Measurements from ENCODE around the gene CCDC102B.
"Not testable (repeated sequence)": the region's sequence is repeated elsewhere in the genome, so short reads cannot be mapped to it uniquely, and the experiment has no call there.

CCDC102B gene

GRCh38 chr18:68861365-68861764 is 63.5 kb downstream of the CCDC102B start:
- no peaks in the 10 kb centered on the region for H3K36me3 ChIP-seq (ENCODE audit: control insufficient read depth, insufficient read depth, low read length)
- H3K27me3 ChIP-seq (ENCODE audit: control insufficient read depth, insufficient read depth, low read length), result no peaks in the 10 kb centered on the region
- H3K9ac ChIP-seq (ENCODE audit: low read length), result no peak overlapping the region
- no peaks in the 10 kb centered on the region for H3K9me3 ChIP-seq (ENCODE audit: control insufficient read depth, low read length)
- H3K4me3 ChIP-seq (ENCODE audit: low read length), result no peak overlapping the region
- H3K4me1 ChIP-seq (ENCODE audit: control insufficient read depth, insufficient read depth, low read length), result no peaks in the 10 kb centered on the region

GRCh38 chr18:68865021-68865420 is 67.1 kb downstream of the CCDC102B start:
- H3K36me3 ChIP-seq (ENCODE audit: control insufficient read depth, insufficient read depth, low read length), result no peaks in the 10 kb centered on the region
- no peaks in the 10 kb centered on the region for H3K9me3 ChIP-seq (ENCODE audit: control insufficient read depth, low read length)
- no peaks in the 10 kb centered on the region for H3K27me3 ChIP-seq (ENCODE audit: control insufficient read depth, insufficient read depth, low read length)
- no peaks in the 10 kb centered on the region for H3K4me1 ChIP-seq (ENCODE audit: control insufficient read depth, insufficient read depth, low read length)
- no peak overlapping the region for H3K4me3 ChIP-seq (ENCODE audit: low read length)
- H3K9ac ChIP-seq (ENCODE audit: low read length), result no peak overlapping the region

GRCh38 chr18:68865503-68865902 is 67.6 kb downstream of the CCDC102B start:
- Histone ChIP-seq H3K27me3 (ENCODE audit: control insufficient read depth, insufficient read depth, low read length) (no peaks in the 10 kb centered on the region), H3K4me3 (ENCODE audit: low read length) (no peak overlapping the region), H3K36me3 (ENCODE audit: control insufficient read depth, insufficient read depth, low read length) (no peaks in the 10 kb centered on the region), H3K9ac (ENCODE audit: low read length) (no peak overlapping the region), H3K4me1 (ENCODE audit: control insufficient read depth, insufficient read depth, low read length) (no peaks in the 10 kb centered on the region), H3K9me3 (ENCODE audit: control insufficient read depth, low read length) (no peaks in the 10 kb centered on the region)

GRCh38 chr18:68873003-68873402 is 75.1 kb downstream of the CCDC102B start:
- H3K4me1 ChIP-seq (ENCODE audit: control insufficient read depth, insufficient read depth, low read length), result no peaks in the 10 kb centered on the region
- no peaks in the 10 kb centered on the region for H3K36me3 ChIP-seq (ENCODE audit: control insufficient read depth, insufficient read depth, low read length)
- H3K27me3 ChIP-seq (ENCODE audit: control insufficient read depth, insufficient read depth, low read length), result no peaks in the 10 kb centered on the region
- no peak overlapping the region for H3K9ac ChIP-seq (ENCODE audit: low read length)
- H3K9me3 ChIP-seq (ENCODE audit: control insufficient read depth, low read length), result no peaks in the 10 kb centered on the region
- no peak overlapping the region for H3K4me3 ChIP-seq (ENCODE audit: low read length)

GRCh38 chr18:68874361-68874760 is 76.5 kb downstream of the CCDC102B start:
- no peaks in the 10 kb centered on the region for H3K4me1 ChIP-seq (ENCODE audit: control insufficient read depth, insufficient read depth, low read length)
- H3K9ac ChIP-seq (ENCODE audit: low read length), result no peak overlapping the region
- H3K36me3 ChIP-seq (ENCODE audit: control insufficient read depth, insufficient read depth, low read length), result no peaks in the 10 kb centered on the region
- H3K9me3 ChIP-seq (ENCODE audit: control insufficient read depth, low read length), result no peaks in the 10 kb centered on the region
- no peak overlapping the region for H3K4me3 ChIP-seq (ENCODE audit: low read length)
- no peaks in the 10 kb centered on the region for H3K27me3 ChIP-seq (ENCODE audit: control insufficient read depth, insufficient read depth, low read length)

GRCh38 chr18:68879947-68880346 is 82.1 kb downstream of the CCDC102B start:
- not testable (repeated sequence) for H3K4me3 ChIP-seq (ENCODE audit: low read length); H3K9ac ChIP-seq (ENCODE audit: low read length); H3K4me1 ChIP-seq (ENCODE audit: control insufficient read depth, insufficient read depth, low read length); H3K36me3 ChIP-seq (ENCODE audit: control insufficient read depth, insufficient read depth, low read length); H3K9me3 ChIP-seq (ENCODE audit: control insufficient read depth, low read length); H3K27me3 ChIP-seq (ENCODE audit: control insufficient read depth, insufficient read depth, low read length)

GRCh38 chr18:68887410-68887809 is 89.5 kb downstream of the CCDC102B start:
- H3K36me3 ChIP-seq (ENCODE audit: control insufficient read depth, insufficient read depth, low read length), result no peaks in the 10 kb centered on the region
- no peak overlapping the region for H3K9ac ChIP-seq (ENCODE audit: low read length)
- H3K4me3 ChIP-seq (ENCODE audit: low read length), result no peak overlapping the region
- no peaks in the 10 kb centered on the region for H3K27me3 ChIP-seq (ENCODE audit: control insufficient read depth, insufficient read depth, low read length)
- no peaks in the 10 kb centered on the region for H3K9me3 ChIP-seq (ENCODE audit: control insufficient read depth, low read length)
- H3K4me1 ChIP-seq (ENCODE audit: control insufficient read depth, insufficient read depth, low read length), result no peaks in the 10 kb centered on the region

GRCh38 chr18:68893354-68893753 is 95.5 kb downstream of the CCDC102B start:
- Histone ChIP-seq H3K9me3 (ENCODE audit: control insufficient read depth, low read length) (no peaks in the 10 kb centered on the region), H3K9ac (ENCODE audit: low read length) (no peak overlapping the region), H3K27me3 (ENCODE audit: control insufficient read depth, insufficient read depth, low read length) (no peaks in the 10 kb centered on the region), H3K4me1 (ENCODE audit: control insufficient read depth, insufficient read depth, low read length) (no peaks in the 10 kb centered on the region), H3K36me3 (ENCODE audit: control insufficient read depth, insufficient read depth, low read length) (no peaks in the 10 kb centered on the region), H3K4me3 (ENCODE audit: low read length) (no peak overlapping the region)

- Histone ChIP-seq H3K9ac (ENCODE audit: low read length) (no peak overlapping the region), H3K27me3 (ENCODE audit: control insufficient read depth, insufficient read depth, low read length) (no peaks in the 10 kb centered on the region), H3K4me3 (ENCODE audit: low read length) (no peak overlapping the region), H3K4me1 (ENCODE audit: control insufficient read depth, insufficient read depth, low read length) (no peaks in the 10 kb centered on the region), H3K9me3 (ENCODE audit: control insufficient read depth, low read length) (no peaks in the 10 kb centered on the region), H3K36me3 (ENCODE audit: control insufficient read depth, insufficient read depth, low read length) (no peaks in the 10 kb centered on the region)
Observed at GRCh38 chr18:68897286-68897685, 99.4 kb downstream of the CCDC102B start.

GRCh38 chr18:68909579-68909978 is 111.7 kb downstream of the CCDC102B start:
- Histone ChIP-seq H3K27me3 (ENCODE audit: control insufficient read depth, insufficient read depth, low read length) (no peaks in the 10 kb centered on the region), H3K9me3 (ENCODE audit: control insufficient read depth, low read length) (no peaks in the 10 kb centered on the region), H3K36me3 (ENCODE audit: control insufficient read depth, insufficient read depth, low read length) (no peaks in the 10 kb centered on the region), H3K9ac (ENCODE audit: low read length) (no peak overlapping the region), H3K4me1 (ENCODE audit: control insufficient read depth, insufficient read depth, low read length) (no peaks in the 10 kb centered on the region), H3K4me3 (ENCODE audit: low read length) (no peak overlapping the region)

- Histone ChIP-seq H3K9ac (ENCODE audit: low read length) (no peak overlapping the region), H3K27me3 (ENCODE audit: control insufficient read depth, insufficient read depth, low read length) (no peaks in the 10 kb centered on the region), H3K4me1 (ENCODE audit: control insufficient read depth, insufficient read depth, low read length) (no peaks in the 10 kb centered on the region), H3K9me3 (ENCODE audit: control insufficient read depth, low read length) (no peaks in the 10 kb centered on the region), H3K36me3 (ENCODE audit: control insufficient read depth, insufficient read depth, low read length) (no peaks in the 10 kb centered on the region), H3K4me3 (ENCODE audit: low read length) (no peak overlapping the region)
Observed at GRCh38 chr18:68915061-68915460, 117.2 kb downstream of the CCDC102B start.

- H3K9me3 ChIP-seq (ENCODE audit: control insufficient read depth, low read length), result no peaks in the 10 kb centered on the region
- no peaks in the 10 kb centered on the region for H3K27me3 ChIP-seq (ENCODE audit: control insufficient read depth, insufficient read depth, low read length)
- H3K4me3 ChIP-seq (ENCODE audit: low read length), result no peak overlapping the region
- no peaks in the 10 kb centered on the region for H3K36me3 ChIP-seq (ENCODE audit: control insufficient read depth, insufficient read depth, low read length)
- H3K4me1 ChIP-seq (ENCODE audit: control insufficient read depth, insufficient read depth, low read length), result no peaks in the 10 kb centered on the region
- no peak overlapping the region for H3K9ac ChIP-seq (ENCODE audit: low read length)
Observed at GRCh38 chr18:68916734-68917133, 118.9 kb downstream of the CCDC102B start.

GRCh38 chr18:68918216-68918615 is 120.3 kb downstream of the CCDC102B start:
- Histone ChIP-seq H3K27me3 (ENCODE audit: control insufficient read depth, insufficient read depth, low read length) (no peaks in the 10 kb centered on the region), H3K4me3 (ENCODE audit: low read length) (no peak overlapping the region), H3K9me3 (ENCODE audit: control insufficient read depth, low read length) (no peaks in the 10 kb centered on the region), H3K4me1 (ENCODE audit: control insufficient read depth, insufficient read depth, low read length) (no peaks in the 10 kb centered on the region), H3K36me3 (ENCODE audit: control insufficient read depth, insufficient read depth, low read length) (no peaks in the 10 kb centered on the region), H3K9ac (ENCODE audit: low read length) (no peak overlapping the region)

All from mucosa of stomach (tissue), 1 donor.